DMS79 (cell line): Measurements from ENCODE around the gene SCUBE1.

ENCODE experiments used
- DNase-seq: peaks from one replicate; lab custom pipeline; 2025; lab: John Stamatoyannopoulos, UW

The SCUBE1 gene

DNA sequence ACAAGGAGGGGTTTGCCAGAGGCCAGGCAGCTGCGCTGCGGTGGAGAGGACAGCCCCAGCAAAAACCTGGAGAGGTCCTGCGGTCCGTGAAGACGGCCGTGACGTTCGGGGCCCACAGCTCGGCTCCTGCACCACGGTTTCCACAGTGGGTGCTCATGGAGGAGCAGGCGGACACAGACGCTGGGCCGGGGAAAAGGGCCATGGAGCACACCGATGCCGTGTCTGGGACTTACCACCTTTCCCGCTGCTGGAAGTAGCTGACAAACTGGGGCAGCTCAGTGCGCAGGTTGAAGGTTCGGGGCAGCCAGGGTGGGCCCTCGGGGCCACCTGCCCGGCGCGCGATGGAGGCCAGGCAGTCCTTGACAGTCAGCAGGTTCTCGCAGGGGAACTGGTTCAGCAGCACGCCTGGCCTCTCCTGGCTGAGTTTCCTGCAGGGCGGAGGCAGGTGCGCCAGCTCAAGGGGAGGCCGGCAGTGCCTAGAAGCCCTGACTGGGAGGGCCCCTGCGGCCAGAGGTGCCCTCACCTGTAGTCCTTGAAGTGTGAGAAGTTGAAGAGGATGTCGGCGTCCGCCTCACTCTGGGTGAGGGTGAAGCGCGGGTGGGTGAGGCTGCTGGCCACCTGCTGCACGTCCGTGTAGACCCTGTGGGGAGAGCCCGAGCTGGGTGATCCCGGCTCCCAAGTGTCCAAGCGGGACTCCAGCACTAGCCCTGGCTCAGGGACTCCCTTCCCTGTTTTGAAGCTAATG, 169.0 kb downstream of the SCUBE1 start:
- no peak for DNase-seq

DNA sequence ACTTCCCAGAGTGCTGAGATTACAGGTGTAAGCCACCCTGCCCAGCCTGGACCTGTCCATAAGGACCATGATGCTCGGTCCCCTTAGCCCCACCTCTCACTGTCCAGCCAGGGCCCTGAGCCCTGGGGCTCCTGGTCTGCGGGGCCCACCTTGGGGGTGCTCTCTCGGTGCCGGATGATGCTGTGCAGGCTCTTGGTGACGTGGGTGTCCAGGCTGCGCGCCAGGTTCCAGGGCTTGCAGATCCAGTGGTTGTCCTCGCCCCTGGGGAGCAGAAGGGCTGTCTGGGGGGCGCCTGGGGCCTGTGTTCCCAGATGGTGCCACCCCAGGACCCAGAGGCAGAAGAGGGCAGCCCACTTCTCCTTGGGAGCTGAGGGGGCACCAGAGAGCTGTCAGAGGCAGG, 169.6 kb downstream of the SCUBE1 start:
- DNase-seq, result no peak

DNA sequence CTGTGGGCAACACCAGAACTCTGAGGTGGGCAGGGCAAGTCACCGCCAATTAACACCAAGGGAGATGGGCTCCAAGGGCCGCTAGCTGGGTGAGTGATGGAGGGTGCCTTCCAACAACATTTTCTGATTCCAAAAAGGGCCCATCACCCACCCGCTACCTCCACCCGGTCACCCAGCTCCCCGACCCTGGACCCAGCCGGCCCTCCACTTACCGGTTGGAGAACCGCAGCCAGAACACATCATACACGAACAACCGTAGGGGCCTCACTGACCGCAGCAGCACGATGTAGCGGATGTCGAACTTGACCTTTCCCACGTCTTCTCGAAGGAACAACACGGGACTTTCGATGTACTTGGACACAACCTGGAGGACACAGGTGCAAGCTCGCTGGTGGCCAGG, 171.0 kb downstream of the SCUBE1 start:
- DNase-seq, result no peak

DNA sequence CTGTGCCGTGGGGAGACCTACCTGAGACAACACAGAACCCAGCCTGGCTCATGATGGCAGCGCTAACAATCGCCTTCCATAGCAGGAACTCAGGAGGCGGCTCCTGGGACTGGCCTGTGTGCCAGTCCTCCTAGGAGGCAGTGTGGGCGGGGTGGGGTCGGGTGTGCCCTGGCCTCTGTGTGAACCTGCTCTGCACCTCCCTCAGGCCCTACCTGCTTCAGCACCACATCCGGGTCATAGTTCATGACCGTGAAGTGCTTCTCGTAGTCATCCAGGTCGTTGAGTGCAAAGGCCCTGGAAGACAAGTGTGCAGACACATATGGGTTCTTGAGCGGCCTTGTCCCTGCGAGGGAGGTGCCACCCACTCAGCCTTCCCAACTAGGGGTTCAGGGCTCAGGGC, 171.6 kb downstream of the SCUBE1 start:
- no peak for DNase-seq

DNA sequence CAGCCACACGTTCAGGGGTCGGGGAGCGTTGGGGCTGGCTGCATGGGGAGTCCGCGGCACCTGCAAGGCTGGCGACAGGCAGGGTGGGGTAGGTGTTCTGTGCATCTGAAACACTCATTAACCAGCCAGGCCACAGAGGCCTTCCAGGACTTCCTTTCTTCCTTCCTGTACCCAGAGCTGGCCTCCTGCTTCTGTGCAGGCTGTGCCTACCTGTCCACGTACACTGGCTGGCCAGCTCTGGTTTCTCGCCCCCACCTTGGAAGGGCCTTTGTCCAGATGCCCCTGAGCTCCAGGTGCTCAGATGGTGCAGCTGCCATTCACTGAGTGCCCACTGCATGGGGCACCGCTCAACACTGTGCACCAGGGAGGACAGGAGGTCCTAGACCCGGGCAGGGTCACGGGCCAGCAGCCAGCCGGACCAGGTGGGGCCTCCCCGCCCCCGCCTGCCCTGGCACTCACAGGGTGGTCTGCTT, 172.1 kb downstream of the SCUBE1 start:
- no peak for DNase-seq

DNA sequence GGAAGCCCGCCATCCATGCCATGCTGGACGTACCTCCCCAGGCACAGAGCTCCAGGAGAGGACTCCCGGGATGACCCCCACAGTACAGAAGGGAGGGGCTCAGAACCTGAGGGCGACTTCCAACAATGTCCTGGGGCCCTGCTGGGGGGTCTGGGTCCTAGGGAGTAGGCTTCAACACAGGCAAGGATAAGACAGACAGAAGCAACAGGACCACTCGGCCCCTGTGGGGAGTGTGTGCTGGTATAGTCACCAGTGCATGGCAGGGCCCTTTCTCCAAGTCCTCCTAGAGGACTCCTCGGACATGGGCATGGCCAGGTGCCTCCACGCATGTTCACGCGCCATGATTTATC, 173.1 kb downstream of the SCUBE1 start:
- no peak for DNase-seq

DNA sequence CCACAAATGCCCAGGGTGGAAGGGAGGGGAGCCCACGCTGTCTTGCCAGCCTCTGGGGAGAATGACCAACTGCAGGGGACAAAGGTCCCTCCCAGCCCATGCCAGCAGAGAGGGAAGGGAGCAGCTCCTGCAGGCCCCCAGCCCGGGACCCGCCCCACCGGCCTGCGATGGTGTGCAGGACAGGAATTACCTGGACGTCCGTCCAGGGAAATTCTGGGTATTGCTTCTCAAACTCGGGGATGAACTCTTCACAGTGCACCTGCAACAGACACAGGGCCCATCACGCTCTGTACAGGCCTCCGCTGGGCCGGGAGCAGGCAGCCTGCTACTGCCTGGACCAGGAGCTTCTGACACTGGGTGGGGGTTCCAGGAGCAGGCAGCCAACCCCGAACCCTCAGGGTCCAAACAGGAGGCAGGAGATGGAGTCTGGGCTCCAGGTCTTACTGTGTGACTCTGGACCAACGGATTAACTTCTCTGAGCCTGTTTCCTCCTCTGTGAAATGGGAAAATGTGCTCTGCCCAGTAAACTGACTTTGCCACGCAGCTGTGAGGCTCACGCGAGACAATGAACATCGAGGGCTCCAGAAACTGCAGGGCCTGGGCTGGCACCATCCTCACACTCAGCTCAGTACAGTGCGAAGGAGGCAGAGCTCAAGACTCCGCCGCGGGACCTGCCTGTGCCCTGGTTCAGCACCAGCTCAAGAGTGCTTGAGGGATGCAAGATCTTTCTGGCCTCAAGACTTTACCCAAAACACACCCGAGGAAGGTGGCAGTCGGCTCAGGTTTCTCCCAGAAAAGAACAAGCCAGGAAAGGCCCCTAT, 173.7 kb downstream of the SCUBE1 start:
- DNase-seq, result peak; percentile 47

DNA sequence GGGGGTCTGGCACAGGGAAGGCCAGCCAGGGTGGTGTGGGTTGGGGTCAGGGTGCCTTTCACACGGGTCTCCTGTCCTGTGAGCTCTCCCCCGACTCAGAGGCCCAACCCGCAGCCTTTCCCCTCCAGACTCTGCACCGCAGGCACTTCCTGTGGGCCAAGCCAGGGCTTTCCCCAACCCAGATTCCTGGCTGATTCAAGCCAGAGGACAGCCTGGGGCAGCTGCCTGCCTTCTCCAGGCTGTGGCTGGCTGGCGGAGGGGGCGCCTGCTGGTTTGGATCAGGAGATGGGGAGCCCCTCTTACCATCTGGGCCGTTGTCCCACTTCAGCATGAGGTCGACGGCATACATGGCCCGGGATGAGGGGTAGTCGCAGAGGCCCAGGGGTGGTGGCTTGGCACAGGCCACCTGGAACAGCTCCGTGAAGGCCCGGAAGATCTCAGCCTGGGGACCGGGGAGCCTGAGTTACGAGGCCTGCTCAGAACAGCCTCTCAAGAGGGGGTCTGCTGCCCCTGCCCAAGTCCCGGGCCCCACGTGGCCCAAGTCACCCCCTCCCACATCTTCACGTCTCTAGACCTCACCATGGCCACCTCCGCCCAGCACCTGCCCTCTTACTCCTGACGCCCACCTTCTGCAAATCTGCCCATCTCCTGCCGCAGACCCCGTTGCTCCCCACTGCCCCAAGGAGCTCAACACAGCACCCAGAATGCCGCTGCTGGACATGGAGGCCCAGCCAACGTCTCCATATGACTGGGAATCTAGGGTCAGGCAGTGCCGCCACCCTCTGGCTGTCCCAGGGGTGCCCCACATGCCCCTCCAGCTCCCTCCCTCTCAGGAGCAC, 174.5 kb downstream of the SCUBE1 start:
- no peak for DNase-seq

DNA sequence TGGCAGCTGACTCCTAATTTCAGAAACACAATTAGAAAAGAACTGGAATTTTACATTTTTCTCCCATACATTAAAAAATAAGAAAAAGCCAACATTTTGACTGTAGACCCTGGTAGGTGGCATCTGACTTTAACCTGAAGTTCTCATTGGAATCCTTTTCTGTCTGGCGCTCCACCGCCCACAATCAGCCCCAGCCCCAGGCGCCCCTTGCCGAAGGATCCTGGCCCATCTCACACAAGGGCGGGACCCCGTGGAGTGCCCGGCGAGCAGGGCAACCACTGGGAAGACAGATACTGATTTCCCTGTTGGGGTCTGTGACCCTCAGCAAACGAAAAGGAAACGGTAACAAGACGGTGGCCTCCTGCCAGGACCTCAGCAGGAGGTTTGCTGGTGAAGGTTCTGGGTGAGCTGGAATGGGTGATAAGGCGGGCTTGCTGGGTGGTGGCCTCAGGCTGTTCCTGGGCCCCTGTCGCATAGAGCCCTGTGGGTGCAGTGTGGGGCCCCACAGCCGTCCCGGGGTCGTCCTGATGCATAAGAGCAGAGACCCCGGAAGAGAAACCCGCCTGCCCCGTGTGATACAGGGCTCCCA, 176.1 kb downstream of the SCUBE1 start:
- no peak for DNase-seq

DNA sequence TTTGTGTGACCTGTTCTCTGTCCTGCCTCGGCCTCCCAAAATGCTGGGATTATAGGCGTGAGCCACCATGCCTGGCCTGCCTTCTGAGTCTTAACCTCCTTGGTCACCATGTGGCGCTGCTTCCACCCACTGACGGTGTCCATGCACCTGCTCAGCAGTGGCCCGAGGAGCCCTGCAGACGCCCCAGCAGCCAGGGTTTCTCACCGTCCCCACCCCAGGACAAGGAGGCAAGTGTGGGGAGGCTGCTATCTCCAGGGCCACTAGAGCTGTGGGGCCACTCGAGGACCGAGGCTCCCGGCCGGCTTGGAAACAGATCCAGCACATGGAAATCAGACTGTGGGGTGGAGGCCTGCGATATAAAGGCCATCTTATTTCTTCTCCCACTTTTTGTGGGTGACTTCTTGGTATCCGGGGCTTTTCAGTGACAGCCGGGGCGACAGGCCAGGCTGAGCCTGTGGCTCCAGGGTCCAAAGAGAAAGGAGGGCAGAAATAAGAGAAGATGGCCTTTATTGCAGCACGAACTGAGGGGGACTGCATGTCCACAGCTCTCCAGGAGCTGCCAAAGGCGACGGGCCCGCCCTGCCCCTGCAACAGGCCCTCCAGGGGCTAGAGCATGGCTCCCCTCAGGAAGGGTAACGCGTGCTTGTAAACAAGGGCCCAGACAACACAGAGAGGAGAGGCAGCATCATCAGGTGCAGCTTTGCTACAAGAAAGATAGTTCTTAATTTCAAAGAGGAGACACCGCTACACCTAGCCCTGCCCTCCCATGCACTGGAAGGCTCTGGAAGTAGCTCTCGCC, 176.8 kb downstream of the SCUBE1 start:
- no peak for DNase-seq

DNA sequence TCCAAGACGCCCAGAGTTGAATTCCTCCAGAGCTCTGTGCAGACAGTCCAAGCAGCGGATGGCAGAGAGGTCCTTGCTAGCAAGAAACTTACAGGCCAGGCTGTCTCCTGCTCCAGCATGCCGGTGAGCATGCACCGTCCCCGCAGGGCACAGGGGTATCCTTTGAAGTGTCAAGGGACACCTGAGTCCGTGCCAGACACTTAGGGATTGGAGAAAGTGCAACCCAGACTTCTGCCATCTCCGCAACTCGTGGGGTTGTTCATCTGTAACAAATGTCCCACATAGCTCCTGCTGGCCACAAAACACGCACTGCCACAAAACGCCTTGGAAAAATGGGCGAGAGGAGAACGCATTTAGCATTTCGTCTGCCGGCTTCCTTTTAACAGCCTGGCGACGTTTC, 178.5 kb downstream of the SCUBE1 start:
- DNase-seq, result no peak

DNA sequence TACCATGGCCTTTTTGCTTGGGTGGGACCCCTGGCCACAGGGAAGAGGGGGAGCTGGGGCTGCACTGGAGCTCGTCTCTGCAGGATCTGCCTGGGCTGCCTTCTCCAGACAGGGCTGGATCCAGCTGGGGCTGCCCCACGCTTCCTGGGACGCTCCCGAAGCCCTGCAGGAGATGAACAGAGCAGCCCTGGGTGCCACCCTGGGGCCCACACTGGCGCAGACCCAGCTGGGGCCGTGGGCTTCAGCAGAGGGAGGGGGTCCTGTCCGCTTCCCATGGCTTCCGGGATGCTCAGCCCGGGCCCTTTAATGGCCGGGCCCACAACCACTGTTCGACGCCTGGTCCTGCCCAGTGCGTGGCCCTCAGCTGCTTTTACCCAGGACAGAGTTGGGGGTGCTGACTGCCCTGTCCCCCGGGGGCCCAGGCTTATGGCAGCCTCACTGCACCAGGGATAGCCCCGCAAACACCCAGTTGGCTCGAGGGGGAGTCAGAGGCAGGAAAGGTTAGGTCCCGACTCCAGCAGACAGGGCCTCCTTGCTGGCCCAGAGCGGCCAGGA, 179.9 kb downstream of the SCUBE1 start:
- no peak for DNase-seq

DNA sequence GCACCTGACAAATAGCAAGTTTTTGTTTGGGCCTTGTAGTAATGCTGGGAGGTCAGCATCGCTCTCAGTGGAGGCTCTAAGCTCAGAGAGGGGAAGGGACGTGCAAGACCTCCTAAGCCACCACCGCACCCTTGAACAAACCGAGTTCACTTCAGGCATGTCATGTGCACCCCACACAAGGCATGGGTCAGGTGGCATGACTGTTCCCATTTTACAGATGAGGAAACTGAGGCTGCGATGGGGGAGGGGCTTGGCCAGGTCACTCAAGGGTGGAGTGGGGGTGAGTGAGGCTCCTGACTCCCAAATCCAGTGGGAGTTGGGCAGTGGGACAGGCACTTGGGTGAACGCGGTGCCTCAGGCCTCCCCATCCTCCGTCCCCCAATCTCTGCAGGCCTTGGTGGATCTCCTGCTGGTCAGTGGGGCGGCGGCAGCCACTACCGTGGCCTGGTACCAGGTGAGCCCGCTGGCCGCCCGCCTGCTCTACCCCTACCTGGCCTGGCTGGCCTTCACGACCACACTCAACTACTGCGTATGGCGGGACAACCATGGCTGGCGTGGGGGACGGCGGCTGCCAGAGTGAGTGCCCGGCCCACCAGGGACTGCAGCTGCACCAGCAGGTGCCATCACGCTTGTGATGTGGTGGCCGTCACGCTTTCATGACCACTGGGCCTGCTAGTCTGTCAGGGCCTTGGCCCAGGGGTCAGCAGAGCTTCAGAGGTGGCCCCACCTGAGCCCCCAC, 180.6 kb downstream of the SCUBE1 start:
- no peak for DNase-seq

DNA sequence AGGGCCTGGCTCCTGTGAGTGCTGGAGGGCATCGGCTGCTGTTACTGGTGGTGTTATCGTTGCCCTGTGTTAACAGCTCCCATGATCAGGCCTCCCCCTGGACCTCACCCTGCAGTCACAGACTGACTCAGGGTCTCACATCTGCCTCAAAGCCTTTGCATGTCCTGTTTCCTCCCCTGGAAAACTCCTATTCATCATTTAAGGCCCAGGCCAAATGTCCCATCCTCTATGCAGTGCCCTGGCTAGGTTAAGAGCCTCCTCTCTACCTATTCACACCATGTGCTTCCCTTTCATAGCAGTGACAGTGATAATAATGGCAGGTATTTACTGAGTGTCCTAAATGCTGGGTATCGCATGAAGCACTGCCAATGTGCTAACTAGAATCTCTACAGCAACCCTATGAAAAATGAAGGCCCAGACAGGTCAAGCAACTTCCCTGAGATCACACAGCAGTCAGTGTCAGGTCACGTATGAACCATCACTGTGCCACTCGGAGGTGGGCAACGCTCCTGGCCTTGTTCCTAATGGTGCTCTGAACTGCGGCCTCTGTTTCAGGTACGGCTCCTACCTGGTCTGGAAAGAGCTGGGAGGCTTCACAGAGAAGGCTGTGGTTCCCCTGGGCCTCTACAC, 182.6 kb downstream of the SCUBE1 start:
- DNase-seq, result no peak

DNA sequence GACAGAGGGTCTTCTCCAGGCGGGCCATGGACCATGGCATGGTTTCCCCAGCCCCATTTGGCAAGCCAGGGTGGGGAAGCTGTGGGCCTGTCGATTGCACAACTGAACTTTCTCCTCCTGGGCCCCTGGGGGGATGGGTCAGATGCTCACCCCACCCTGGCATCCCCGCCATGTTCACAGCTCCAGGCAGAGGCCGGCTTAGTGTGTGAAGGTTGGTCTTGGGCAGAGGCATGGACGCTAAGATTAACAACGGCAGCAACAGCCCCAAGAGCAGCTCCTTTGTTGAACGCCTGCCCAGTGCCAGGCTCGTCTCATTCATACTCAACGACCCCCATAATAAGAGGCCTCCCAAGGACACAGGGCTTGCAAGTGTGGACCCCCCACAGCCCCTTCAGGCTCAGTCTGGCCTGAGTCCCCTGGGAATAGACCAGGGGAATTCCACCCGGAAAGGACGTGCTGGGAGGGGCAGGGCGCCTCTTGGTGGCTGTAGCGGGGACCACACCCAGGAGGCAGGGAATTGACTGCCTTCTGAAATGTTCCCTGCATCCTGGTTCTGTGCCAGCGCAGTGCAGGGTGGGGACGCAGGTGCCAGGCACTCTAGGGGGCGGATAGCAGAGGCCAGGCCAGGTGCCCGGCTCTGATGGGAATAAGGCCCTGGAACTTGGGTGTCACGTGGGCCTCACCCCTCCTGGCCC, 183.5 kb downstream of the SCUBE1 start:
- no peak for DNase-seq

DNA sequence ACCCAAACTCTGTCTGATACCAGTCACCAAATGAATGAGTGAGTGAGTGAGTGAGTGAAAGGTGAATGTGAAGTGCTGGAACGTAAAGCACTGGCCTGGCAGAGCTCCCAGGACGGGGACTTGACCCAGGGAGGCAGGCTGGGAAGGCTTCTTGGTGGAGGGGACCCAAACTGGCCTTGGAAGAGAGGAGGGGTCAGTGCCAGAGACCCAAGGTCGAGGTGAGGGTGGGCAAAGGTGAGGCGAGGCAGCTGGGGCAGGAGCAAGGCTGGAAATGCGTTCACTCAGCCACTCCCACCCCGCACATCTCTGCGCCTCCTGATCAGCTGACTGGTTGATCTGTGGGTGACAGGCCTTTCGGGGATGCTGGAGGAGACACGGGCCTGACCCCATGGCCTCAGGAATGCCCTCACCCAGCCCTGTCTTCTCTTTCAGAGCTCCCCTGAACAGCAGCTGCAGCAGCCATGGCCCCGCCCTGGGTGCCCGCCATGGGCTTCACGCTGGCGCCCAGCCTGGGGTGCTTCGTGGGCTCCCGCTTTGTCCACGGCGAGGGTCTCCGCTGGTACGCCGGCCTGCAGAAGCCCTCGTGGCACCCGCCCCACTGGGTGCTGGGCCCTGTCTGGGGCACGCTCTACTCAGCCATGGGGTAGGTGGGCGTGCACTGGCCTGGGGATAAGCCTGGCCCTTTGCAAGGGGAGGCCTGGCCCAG, 184.2 kb downstream of the SCUBE1 start:
- no peak for DNase-seq

DNA sequence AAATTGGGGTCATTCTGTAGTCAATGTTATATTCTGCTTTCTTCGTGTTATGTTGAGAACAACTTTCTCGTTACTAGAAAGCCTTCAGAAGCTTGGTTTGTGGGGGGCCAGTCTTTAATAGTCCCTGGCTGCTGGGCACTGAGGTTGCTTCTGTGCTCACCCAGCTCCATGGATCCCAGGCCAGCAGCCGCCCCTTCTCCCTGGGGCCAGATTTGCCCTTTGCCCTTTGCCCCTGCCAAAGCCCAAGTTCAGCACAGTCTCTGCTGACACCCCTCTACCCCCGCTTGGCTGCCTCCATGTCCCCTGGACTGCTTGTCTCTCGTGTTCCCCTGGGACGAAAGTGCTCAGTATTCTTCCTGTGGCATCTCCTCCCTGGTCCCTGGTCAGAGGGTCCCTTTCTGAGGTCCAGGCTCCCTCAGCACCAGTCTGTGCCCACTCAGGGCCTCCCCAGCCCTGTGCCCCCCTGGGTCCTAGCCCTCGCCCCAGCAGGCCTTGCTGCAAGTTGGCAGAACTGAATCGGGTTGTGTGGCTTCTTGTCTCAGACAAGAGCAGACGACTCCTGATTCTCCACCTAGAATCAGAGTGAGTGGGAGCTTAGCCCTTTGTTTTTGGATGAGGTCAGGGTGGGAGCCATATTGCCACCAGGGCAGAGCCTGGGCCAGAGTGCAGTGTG, 185.2 kb downstream of the SCUBE1 start:
- no peak for DNase-seq

DNA sequence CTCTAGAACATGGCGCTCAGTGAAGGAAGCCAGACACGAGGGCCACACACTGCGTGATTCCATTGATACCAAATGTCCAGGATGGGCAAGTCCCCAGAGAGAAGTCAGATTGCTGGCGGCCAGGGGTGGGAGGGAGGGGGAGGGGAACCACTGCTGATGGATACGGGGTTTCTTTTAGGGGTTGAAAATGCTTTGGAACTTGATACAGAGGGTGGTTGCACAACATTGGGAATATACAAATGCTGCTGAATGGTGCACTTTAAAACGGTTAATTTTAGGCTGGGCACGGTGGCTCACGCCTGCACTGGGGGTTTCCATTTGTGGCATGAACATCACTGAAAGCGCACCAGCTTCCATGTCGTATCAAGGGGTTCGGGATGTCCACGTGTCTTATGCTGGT, 186.8 kb downstream of the SCUBE1 start:
- DNase-seq, result no peak
